Keratinocyte (primary cell): ENCODE data around the gene CCDC146. TPM values are rescaled to one million over a fixed set of nuclear protein-coding genes. Genes with fewer than 3 reads are reported as not detected.

ENCODE experiments used
- DNase-seq: peaks from one replicate; pipeline ENCODE4 v3.0.0-alpha.2; 2011; ENCODE audit warnings: low read depth, missing footprints, low spot score
- FAIRE-seq: peaks from 2 replicates; lab custom pipeline; 2011; peaks lifted over from hg19 to GRCh38; lab: Jason Lieb, UNC
- H2AFZ ChIP-seq: 2 replicates; pipeline ENCODE4 v1.6.0; 2012; ENCODE audit warnings: low read length, control low read depth, inconsistent platforms; ENCODE audit not compliant: control insufficient read depth
- H3K27ac ChIP-seq: 2 replicates; pipeline ENCODE4 v1.5.1; 2011; ENCODE audit warnings: low read length; ENCODE audit not compliant: control insufficient read depth, insufficient read depth
- H3K27me3 ChIP-seq: 3 replicates; pipeline ENCODE4 v1.6.0; 2011; ENCODE audit warnings: low read length; ENCODE audit not compliant: control insufficient read depth, insufficient read depth; ENCODE audit errors: extremely low read depth
- H3K36me3 ChIP-seq, 2 experiments: 2 replicates in 1 of 2; 3 replicates in 1 of 2; pipeline ENCODE4 v1.5.1; 2011; ENCODE audit warnings: low read length in 2 of 2, mild to moderate bottlenecking in 1 of 2; ENCODE audit not compliant: control insufficient read depth in 2 of 2, insufficient read depth in 2 of 2; ENCODE audit errors: extremely low read depth in 1 of 2
- H3K4me1 ChIP-seq: 3 replicates; pipeline ENCODE4 v1.5.1; 2011; ENCODE audit warnings: low read length; ENCODE audit not compliant: control insufficient read depth, insufficient read depth; ENCODE audit errors: extremely low read depth
- H3K4me2 ChIP-seq: 3 replicates; pipeline ENCODE4 v1.6.0; 2011; ENCODE audit warnings: low read depth, low read length; ENCODE audit not compliant: control insufficient read depth, insufficient read depth; ENCODE audit errors: extremely low read depth
- H3K4me3 ChIP-seq, 3 experiments: fragments of 200-600 bp in 1 of 3; sonication (generic) in 1 of 3; 2 replicates in 2 of 3; 3 replicates in 1 of 3; pipeline ENCODE4 v1.5.1; 2011 to 2016; ENCODE audit warnings: low read length in 3 of 3, mild to moderate bottlenecking in 3 of 3, control low read depth in 2 of 3, inconsistent platforms in 1 of 3, low read depth in 1 of 3, mixed read lengths in 1 of 3, mixed run types in 1 of 3, moderate library complexity in 1 of 3; ENCODE audit not compliant: control insufficient read depth in 2 of 3, insufficient read depth in 2 of 3; ENCODE audit errors: extremely low read depth in 1 of 3
- H3K79me2 ChIP-seq: 2 replicates; pipeline ENCODE4 v1.6.0; 2012; ENCODE audit warnings: low read length; ENCODE audit not compliant: control insufficient read depth, insufficient read depth
- H3K9ac ChIP-seq: 3 replicates; pipeline ENCODE4 v1.6.0; 2011; ENCODE audit warnings: low read length; ENCODE audit not compliant: control insufficient read depth, insufficient read depth; ENCODE audit errors: extremely low read depth
- H3K9me1 ChIP-seq: 3 replicates; pipeline ENCODE4 v1.6.0; 2011; ENCODE audit warnings: low read length; ENCODE audit not compliant: control insufficient read depth, insufficient read depth; ENCODE audit errors: extremely low read depth
- H3K9me3 ChIP-seq: 2 replicates; pipeline ENCODE4 v1.5.1; 2012; ENCODE audit warnings: low read depth, low read length; ENCODE audit not compliant: control insufficient read depth
- H4K20me1 ChIP-seq: 3 replicates; pipeline ENCODE4 v1.6.0; 2011; ENCODE audit warnings: low read length; ENCODE audit not compliant: control insufficient read depth, insufficient read depth; ENCODE audit errors: extremely low read depth
- CTCF ChIP-seq, 3 experiments: IDR thresholded peaks in 1 of 3; conservative IDR thresholded peaks in 1 of 3; optimal IDR thresholded peaks in 1 of 3; 2 replicates in 2 of 3; 3 replicates in 1 of 3; pipeline versions ENCODE3 to v1.5.1; 2011; ENCODE audit warnings: low read length in 3 of 3, mild to moderate bottlenecking in 3 of 3, moderate library complexity in 2 of 3, control low read depth in 1 of 3, inconsistent platforms in 1 of 3; ENCODE audit not compliant: insufficient read depth in 2 of 3; ENCODE audit errors: extremely low read depth in 1 of 3
- EZH2 ChIP-seq: IDR thresholded peaks from one replicate; pipeline ENCODE4 v1.6.1; 2012; ENCODE audit warnings: inconsistent platforms, mild to moderate bottlenecking, low read length, moderate library complexity
- dilution Hi-C: fragments of 300-500 bp; cut with MboI; formaldehyde crosslinking; loops from one replicate; pipeline ENCODE4 v1.7.0; 2020; ENCODE audit warnings: low sequenced_read_pairs; ENCODE audit not compliant: extremely low pct_ligation_motif_present
- polyA plus RNA-seq, 5 experiments: library from polyadenylated mRNA; depleted of rRNA in 3 of 5; stranded (reverse) in 3 of 5; stranded (forward) in 1 of 5; unstranded in 1 of 5; fragments of >200 nt; gene quantifications; 1 replicate in 1 of 5; 2 replicates in 3 of 5; 3 replicates in 1 of 5; pipeline versions ENCODE4 v1.2.1 to v1.2.3, GENCODE V29; 2011 to 2012; ENCODE audit warnings: missing spikeins in 2 of 5, low read depth in 1 of 5, low replicate concordance in 1 of 5

The CCDC146 gene
- polyA plus RNA-seq, 1 donor (not counting 4 experiments of a cell fraction or from before 2014, with no cell fraction given), result 5.7 TPM

DNA sequence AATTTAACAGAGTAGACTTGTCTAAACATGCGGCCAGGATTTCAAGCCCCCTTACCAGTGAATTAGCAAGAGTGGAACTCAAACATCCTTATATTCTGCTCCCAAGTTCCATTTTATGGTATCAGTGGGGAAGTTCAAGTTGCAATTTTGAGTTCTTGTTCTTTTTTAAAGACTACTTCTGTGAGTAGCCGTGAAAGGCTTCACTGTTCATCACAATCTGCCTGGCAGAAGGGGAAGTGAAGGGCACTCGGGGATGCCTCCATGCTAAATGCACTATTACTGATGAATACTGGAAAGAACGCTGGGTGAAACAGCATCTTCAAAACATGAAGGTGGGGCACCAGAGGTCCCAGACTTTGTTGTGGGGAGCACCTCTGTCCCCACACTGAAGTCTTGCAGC, 99.7 kb downstream of the CCDC146 start:
- no peak overlapping the region for H3K4me3 ChIP-seq
- no peak overlapping the region for H3K9ac ChIP-seq
- DNase-seq (no peak), FAIRE-seq (no peak)
- H3K79me2 ChIP-seq, result no peaks in the 10 kb centered on the region
- TF ChIP-seq EZH2 (no peak), CTCF (optimal IDR thresholded peaks at IDR 0.05 in 1 of 3, IDR thresholded peaks at IDR 0.05 in 1 of 3, conservative IDR thresholded peaks at IDR 0.05 in 1 of 3; ENCODE audit: extremely low read depth in 1 of 3, insufficient read depth in 2 of 3, low read length in 3 of 3) (no peak)
- no peaks in the 10 kb centered on the region for H3K9me1 ChIP-seq
- H3K27ac ChIP-seq, result no peak overlapping the region
- no peak overlapping the region for H2AFZ ChIP-seq
- dilution Hi-C loops, result no loop called here
- H3K27me3 ChIP-seq, result no peaks in the 10 kb centered on the region
- H3K4me2 ChIP-seq, result no peak overlapping the region
- no peaks in the 10 kb centered on the region for H3K4me1 ChIP-seq
- no peaks in the 10 kb centered on the region for H3K9me3 ChIP-seq
- H4K20me1 ChIP-seq, result no peaks in the 10 kb centered on the region
- H3K36me3 ChIP-seq, result no peaks in the 10 kb centered on the region

GRCh38 chr7:77222819-77223218, 100.4 kb downstream of the CCDC146 start:
- Histone ChIP-seq H3K9me1 (no peaks in the 10 kb centered on the region), H3K79me2 (no peaks in the 10 kb centered on the region), H3K27ac (no peak overlapping the region), H3K9ac (no peak overlapping the region), H4K20me1 (no peaks in the 10 kb centered on the region), H3K4me2 (no peak overlapping the region), H3K27me3 (no peaks in the 10 kb centered on the region), H3K4me1 (no peaks in the 10 kb centered on the region), H3K4me3 (no peak overlapping the region), H2AFZ (no peak overlapping the region), H3K36me3 (no peaks in the 10 kb centered on the region), H3K9me3 (no peaks in the 10 kb centered on the region)
- dilution Hi-C loops, result no loop called here
- FAIRE-seq (no peak), DNase-seq (no peak)
- no peak for TF ChIP-seq EZH2
- TF ChIP-seq CTCF (optimal IDR thresholded peaks at IDR 0.05 in 1 of 3, IDR thresholded peaks at IDR 0.05 in 1 of 3, conservative IDR thresholded peaks at IDR 0.05 in 1 of 3; ENCODE audit: extremely low read depth in 1 of 3, insufficient read depth in 2 of 3, low read length in 3 of 3), result no peak
